Activated CD4-positive, alpha-beta memory T cell treated with anti-CD3 and anti-CD28 coated beads, Interleukin-2, amount 10 ng/mL, durations not matched to agents 7 days and 5 days (primary cell): Measurements from ENCODE around the gene PALLD. TPM values are rescaled to one million over a fixed set of nuclear protein-coding genes. Genes with fewer than 3 reads are reported as not detected.

Experiments used
- total RNA-seq, 2 experiments: library from RNA; stranded (reverse); gene quantifications; one replicate each; pipeline ENCODE4 v1.2.3, GENCODE V29; 2021

PALLD gene
- total RNA-seq, 2 experiments from 2014 or later: 5.4 to 5.8 TPM

Other genes starting within 250 kb of the PALLD start
- 100 to 1,000 TPM; 140 to 147 TPM for gene DDX60, start 178.3 kb upstream of the PALLD start, total RNA-seq
- 10 to 100 TPM; 73.3 to 78.4 TPM for gene DDX60L, start 16.6 kb upstream of the PALLD start, total RNA-seq